NCI-H1105 (cell line): ENCODE results near the gene TPPP3.

Experiments
- DNase-seq: peaks from one replicate; lab custom pipeline; 2025; lab: John Stamatoyannopoulos, UW

TPPP3 gene

DNA sequence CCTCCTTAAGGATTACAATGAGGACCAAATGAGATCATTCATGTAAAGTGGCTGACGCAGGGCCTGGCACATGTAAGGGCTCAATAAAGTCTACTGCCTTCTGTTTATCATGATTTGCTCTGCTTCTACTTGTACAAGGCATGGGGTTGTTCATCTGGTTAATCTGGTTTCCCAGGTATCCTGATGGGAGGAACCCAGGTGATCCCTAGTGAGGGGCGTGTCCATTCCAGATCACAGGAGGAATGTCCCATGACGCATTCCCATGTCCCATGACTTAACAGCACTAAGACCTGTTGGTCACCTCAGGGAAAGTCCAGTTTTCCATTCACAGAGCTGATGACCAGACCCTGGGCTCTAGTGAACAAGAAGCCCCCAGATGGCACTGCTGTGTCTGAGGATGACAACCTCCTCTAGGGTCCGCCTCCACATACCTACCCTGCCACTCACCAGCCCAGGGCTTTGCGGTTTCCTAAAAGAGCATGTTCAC lies 11.5 kb upstream of the TPPP3 start:
- no peak for DNase-seq

DNA sequence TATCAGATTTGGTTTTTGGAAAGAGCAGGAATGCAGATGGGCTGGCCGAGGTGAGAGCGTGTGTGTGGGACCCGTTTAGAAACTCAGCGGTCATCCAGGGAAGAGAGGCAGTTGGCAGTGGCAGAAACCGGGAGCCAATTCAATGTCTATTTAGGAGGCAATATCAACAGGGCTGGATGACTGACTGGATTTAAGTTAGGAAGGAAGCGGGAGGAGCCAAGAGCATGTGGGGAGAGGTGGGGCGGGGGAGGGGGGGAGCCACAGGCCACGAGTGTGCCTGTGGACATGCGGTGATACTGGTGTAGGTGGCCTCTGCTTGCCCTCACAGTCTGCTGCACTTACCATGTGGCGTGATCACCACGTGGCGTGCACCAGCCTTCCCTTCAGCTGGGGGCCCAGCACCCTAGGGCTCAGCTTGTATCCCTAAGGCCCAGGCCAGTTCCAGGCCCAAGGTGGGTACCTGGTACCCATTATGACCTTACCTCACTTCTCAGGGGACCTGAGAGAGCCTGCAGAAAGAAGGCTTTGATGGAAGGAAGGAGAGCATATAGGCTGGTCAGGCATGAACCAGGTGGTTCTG lies 10.8 kb upstream of the TPPP3 start:
- no peak for DNase-seq

- DNase-seq, result no peak
These were observed 7.6 kb upstream of the TPPP3 start for GRCh38 chr16:67400901-67401300.

- DNase-seq, result no peak
These were observed 6.7 kb upstream of the TPPP3 start for GRCh38 chr16:67399749-67400704.

- DNase-seq, result no peak
These were observed 6.0 kb upstream of the TPPP3 start for GRCh38 chr16:67399218-67399733.

GRCh38 chr16:67398546-67399217 lies 5.4 kb upstream of the TPPP3 start:
- DNase-seq, result no peak

DNA sequence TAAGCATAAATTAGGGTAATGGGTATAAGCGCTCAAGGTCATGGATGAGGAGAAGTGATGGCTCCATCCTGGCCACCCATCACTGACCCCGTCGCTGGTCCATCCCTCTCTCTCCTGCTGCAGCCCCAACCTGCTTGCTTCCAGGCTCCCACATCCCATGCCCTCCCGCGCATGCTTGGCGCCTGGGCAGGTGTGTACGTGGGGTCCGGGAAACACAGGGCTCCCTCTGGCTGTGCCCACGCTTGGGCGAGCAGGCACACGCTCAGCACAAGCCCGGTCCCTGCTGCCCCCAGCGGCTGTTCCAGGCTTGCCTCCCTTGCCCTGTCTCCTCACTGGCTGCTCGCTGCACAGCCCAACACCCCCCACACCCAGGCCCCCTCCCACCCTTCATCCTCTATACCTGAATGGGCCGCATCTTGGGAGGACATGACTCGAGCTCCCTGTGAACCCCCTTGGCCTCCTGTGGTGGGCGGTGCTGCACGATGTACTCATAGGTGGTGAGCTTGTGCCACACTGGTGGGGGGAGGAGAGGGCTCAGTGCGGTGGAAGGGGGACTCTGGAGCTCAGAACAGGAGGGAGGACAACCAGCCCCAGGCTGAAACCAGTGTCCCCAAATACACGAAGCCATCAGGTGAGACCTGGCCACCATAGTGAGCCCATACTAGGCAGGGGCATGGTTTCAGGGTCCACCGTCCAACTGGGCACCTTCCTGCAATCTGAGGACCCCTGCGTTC lies 4.7 kb upstream of the TPPP3 start:
- no peak for DNase-seq

GRCh38 chr16:67397036-67397801 lies 3.9 kb upstream of the TPPP3 start:
- no peak for DNase-seq

- DNase-seq, result peak; percentile 84
These were observed 3.1 kb upstream of the TPPP3 start for GRCh38 chr16:67396159-67397035.

- peak; percentile 68 for DNase-seq
These were observed 2.3 kb upstream of the TPPP3 start for GRCh38 chr16:67395458-67396158.

- DNase-seq, result no peak
These were observed 1.8 kb upstream of the TPPP3 start for GRCh38 chr16:67395105-67395457.

DNA sequence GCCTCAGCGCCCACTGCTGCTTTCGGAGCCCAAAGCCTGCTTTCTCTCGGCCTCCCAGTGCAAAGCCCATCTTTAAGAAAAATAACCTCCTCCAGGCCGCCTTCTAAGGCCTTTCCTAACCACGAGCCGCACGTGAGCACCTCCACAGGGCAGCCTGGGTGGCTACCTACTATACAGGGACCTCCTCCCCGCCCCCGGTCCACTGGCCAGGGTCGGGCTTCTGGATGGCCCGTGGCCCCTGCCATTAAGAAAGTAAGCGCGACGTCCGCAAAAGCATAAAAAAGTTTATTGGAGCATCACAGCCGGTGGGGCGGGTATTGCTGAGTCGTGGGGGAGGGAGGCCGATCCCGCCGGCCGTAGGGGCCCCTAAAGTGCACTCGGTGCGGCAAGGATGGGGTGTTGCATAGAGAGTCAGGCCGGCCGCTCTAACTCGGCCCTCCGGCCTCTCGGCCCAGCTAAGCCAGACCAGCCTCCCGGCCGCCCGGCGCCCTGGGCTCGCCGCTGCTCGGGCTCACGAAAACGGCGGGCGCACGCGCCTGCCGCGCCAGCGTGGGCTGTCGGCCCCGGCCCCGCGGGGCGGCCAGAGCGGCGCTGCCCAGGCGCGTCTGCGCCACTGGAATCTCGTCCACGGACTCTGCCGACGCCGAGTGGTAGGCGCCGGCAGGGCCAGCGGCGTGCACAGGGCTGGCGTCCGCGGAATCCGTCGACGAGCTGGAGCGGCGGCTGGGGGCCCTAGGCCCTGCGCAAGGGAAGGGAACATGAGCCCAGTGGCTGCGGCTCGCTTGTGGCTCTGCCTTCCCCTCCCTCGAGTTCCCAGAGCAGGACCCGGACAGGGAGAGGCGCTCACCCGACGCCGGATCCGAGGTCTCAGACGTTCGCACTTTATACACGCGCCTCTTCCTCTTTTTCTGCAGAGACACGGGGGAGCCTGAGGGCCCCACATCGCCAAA lies 1.1 kb upstream of the TPPP3 start:
- DNase-seq, result no peak

DNA sequence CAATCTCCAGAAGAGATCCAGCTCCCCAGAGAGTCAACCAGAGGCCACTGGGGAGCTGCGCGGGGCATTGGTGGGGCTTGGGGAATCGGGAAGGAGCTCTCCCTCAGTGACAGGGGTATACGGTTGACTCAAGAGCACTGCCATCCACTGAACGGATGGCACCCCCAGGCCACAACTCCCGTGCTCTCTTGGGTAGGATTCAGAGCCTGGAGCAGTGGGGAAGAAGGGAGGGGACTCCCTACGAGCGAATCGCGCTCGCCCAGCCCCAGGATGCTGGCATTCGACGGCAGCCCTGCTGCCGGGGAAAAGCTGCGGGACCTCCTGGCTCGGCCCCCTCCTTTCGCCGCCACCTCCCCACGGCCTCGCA lies 473 bp upstream of the TPPP3 start:
- DNase-seq, result no peak

DNA sequence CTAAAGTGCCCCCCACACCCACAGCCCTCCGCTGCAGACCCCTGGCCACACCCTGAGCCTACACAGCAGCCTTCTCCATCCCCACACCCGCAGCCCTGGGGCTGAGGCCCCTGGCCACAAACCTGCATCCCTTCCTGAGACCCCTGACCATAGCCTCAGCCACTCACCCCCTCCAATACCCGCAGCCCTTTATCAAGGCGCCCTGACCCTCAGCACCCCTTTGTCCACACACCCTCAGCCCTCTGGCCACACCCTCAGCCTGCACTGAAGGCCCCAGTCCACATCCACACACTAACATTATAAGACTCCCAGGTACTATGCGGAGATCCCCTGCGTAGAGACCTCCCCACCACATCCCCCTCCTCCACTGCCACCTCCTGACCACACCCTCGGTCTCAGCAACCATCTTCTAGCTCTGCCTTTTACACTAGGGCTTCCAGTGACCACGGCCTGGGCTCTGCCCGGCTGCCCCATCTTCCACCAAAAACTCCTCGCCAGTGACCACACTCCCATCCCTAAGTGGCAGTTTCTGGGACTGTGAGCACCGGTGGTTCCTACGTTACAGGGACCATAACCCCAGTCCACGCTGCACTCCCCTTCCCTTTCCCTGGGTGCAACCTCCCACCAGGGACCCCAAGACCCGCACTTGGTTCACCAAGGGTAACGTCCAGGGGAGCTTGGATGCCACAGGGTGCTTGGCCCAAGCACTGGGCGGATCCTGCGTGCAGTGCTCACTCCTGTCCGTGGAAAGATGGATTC lies 818 bp downstream of the TPPP3 start:
- DNase-seq, result no peak

DNA sequence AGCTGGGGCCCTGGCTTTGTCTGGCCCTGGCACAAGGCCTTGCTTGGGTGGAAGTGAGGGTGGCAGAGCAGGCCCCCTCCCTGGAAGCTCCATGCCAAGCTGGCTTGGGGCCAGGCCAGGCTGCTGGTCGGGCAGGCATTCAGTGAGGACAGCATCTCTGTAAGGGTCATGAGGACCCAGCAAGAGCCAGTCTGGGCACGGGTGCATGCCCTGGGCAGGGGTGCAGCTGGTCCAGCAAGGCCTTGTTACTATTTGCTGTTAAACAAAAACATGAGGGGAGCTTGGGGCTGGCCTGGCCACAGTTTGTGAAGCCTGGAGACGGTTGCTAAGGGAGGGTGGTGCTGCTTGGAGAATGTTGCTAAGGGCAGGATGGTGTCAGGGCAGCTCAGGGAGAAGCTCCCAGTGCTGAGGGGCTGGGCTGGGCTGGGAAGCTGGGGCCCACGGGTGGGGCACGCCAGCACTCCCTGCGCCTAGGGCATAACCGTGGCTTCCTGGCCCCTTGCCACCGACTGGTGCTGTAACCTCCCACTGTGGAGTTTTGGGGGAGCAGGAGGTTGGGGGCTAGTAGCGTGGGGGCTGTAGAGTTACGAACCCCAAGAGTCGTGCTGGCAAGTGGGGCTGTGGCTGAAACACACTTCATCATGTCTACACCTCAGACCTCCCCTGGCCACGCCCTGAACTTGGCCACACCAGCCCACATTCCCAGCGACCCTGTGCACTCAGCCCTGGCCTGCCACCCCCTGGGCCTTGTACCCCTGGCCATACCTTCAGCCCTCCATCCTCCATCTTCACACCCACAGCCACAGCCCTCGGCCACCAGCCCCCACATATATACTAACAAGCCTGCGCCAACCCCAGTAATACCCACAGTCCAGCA lies 1.6 kb downstream of the TPPP3 start:
- no peak for DNase-seq

DNA sequence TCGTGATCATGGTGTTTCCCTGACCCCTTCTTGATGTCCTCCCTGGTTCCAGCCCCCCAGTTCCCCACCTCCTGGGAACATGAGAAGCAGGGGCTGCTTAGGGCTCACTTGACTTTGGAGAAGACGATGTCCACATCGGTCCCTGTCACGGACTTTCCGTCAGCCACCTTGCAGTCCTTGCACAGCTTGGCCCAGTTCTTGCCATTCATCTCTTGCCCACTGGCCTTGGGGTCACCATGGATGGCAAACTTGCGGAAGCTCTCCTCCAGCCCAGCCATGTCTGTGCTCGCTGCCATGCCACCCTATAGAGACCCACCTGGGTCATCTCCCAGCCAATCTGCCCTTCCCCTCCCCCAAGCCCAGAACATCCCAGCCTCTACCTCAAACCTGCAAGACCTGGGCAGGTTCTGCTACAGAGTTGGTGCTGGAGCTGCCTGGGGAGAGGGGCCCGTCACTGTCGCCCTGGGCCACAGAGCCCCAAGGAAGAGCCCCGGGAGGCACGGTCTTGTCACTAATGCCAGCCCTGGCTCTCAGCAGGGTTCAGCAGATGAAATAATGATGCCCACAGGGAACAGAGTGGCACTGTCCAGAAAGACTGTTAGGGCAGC lies 2.4 kb downstream of the TPPP3 start:
- DNase-seq, result no peak
